Frontal cortex (tissue), 4 donors: ENCODE data around the gene DHX9. TPM values are rescaled to one million over a fixed set of nuclear protein-coding genes. Genes with fewer than 3 reads are reported as not detected.
"Not testable (repeated sequence)": the region's sequence is repeated elsewhere in the genome, so short reads cannot be mapped to it uniquely, and the experiment has no call there.

Experiments used
- DNase-seq, 2 donors: peaks; one replicate each; pipeline ENCODE4 v3.0.0; 2012; ENCODE audit warnings: low spot score in 2 of 2
- FAIRE-seq: peaks from 2 replicates; lab custom pipeline; 2012; peaks lifted over from hg19 to GRCh38; lab: Jason Lieb, UNC
- total RNA-seq: library from RNA; depleted of rRNA; stranded (reverse); fragments of >200 nt; gene quantifications from one replicate; pipeline ENCODE4 v1.2.3, GENCODE V29; 2014
- donor health status: control.
- donor health status: control.
- donor health status: control.

DHX9 gene
- total RNA-seq, 1 donor from 2014 or later = 257 TPM

DNA sequence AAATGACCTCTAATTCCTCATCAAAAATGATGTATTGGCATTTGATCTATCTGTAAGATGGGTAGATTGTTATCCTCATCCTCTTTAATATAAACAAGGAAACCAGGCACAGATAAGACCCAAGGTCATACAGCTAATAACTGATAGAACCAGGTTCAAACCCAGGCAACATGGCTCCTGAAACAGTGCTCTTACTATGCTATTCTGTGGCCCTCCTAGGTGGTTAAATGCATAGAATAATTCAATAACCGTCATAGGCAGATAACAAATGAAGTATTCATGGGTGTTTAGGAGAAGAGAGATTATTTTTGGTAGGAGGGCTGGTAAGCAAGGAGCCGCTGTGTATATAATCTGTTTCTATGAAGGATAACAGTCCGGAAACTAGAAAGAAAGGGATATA, 46.4 kb downstream of the DHX9 start:
- no peak for DNase-seq
- no peak for FAIRE-seq

DNA sequence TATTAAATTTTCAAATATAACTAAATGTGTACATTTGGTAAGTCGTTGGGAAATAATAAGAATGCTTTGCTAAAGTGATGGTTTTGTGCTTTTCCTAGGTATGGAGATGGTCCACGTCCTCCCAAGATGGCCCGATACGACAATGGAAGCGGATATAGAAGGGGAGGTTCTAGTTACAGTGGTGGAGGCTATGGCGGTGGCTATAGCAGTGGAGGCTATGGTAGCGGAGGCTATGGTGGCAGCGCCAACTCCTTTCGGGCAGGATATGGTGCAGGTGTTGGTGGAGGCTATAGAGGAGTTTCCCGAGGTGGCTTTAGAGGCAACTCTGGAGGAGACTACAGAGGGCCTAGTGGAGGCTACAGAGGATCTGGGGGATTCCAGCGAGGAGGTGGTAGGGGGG, 47.8 kb downstream of the DHX9 start:
- DNase-seq = no peak

DNA sequence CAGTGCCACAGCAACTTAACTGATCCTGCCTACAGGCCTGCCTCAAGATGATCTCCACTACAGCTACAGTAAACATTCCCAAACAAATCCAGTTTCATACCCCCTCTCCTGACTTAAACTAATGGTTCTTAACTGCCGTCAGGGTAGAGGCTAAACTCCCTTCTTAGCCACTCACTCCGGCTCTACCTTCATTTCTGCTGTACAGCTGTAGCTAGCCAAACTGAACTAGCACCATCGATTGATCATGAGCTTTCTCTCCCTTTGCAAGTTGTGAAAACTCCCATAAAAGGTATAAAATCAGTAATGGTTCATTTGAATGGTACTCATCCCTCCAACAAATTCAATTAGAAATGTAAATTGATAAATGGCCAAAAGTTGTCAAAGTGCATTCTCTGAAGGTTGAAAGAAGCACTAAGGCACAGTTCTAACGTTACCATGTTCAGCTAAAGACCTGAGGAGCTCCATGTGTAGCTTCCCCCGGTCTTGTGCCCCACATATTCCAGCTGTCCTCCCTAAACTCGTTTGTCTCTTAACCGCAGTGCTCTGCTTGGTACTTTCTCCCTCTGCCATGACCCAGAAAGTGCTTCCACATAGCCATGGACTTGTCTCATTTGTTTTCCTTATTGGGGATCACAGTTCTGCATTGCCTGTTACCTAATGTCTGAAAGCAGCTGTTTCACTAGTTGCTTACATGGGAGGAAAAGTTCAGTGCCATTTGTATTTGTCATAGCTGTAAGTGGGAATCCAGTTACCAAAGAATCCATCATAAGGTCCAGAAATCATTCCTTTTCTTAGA, 49.8 kb downstream of the DHX9 start:
- DNase-seq (no peak), FAIRE-seq (no peak)

More for the DNA sequence above, 47.8 kb downstream of the DHX9 start:
- no peak for FAIRE-seq

DNA sequence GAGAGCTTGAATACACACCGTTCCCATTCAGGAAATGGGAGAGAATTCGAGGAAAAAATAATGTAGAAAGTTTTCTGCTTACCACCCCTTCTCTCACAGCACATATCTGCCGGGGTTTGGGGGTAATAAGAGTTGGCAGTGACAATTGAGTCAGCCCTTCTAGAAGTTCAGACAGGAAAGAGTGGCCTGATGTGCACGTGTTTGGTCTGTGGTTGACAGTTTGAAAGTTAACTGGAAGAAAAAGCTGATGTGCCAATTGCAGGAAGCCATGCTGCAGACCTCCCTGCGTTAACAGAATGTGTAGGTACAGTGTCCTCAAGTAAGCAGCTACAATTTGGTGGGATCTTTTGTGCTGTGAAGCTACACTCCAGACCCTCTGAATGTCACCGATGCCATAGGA, 50.9 kb downstream of the DHX9 start:
- FAIRE-seq (no peak), DNase-seq (no peak)

DNA sequence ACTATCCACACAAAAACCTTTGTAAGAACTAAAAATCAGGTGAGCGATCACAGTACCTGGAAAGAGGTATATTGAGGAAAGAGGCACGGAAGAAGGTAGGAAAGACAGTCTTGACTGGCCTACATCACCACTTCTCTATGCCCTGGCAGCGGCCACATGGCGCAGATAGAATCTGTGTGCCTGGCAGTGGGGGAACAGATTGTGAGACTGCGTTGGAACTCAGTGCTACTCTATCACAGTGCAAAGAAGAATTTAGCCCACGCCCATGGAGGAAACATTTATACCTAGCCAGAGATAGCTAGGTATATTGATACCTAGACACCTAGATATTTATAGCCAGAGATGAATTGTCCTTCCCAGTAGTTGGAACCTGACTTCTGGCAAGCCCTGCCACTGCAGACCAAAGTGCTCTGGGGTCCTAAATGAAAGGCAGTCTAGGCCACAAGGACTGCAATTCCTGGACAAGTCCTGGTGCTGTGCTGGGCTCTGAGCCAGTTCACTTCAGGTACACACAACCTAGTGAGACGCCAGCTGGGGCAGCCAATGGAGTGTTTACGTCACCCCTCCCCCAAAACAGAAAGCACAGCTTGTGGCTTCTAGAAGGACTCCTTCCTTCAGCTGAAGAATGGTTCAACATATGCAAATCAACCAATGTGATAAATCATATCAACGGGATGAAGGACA, 51.9 kb downstream of the DHX9 start:
- DNase-seq (no peak), FAIRE-seq (no peak)

DNA sequence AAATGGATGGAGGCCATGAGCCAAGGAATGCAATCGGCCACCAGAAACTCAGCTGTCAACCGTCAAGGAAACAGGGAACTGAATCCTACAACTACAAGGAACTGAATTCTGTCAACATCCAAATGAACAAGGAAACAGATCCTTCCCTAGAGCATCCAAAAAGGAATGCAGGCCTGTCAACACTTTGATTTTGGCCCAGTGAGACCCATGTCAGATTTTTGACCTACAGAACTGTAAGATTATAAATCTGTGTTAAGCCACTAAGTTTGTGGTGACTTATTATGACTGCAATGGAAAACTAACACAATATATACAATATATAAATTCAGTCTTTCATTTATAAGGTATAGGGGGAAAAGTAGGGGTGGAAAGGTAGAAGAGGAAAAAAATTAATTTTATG, 58.5 kb downstream of the DHX9 start:
- FAIRE-seq = no peak
- DNase-seq = no peak

DNA sequence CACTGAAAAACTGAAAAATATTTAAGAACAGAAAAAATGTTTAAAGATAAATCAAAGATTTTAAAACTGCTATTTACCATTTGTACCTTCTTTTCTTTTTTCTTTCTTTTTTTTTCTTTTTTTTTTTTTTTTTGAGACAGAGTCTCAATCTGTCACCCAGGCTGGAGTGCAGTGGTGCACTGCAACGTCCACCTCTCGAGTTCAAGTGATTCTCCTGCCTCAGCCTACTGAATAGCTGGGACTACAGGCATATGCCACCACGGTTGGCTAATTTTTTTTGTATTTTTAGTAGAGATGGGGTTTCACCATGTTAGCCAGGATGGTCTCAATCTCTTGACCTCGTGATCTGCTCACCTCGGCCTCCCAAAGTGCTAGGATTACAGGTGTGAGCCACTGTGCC, 62.8 kb downstream of the DHX9 start:
- not testable (repeated sequence) for DNase-seq, FAIRE-seq

DNA sequence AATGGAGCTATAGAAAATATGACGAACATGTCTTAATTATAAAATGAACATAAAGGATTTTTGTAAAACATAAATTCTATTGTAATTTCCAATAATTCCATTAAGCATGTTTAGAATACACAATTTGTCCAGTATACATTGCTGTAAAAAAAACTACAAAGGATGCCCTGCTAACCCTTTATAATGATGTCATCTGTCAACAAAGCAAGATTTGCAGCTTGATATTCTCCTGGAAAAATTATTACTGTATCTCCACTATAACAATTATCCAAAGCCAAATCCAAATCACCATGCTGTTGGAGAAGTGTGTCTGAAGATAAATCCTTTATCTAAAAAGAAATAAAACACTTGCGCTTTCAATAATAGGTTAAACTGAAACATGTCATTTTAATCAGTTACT, 66.2 kb downstream of the DHX9 start:
- FAIRE-seq (no peak), DNase-seq (no peak)

DNA sequence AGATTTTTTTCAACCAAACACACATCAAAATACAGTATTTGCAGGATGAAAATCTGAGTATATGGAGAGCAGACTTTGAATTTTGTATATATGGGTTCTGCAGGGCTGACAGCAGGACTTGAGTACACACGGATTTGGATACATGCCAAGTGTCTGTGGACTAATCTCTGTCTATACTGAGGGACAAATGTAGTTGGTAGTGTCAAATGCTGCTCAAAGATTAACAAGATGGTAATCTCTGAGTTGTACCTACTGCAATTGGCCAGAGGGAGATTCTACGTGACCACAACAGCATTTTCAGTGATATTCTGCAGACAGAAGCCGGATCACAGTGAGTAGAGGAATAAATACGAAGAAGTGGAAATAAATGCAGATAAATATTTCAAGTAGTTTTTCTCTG, 70.4 kb downstream of the DHX9 start:
- no peak for FAIRE-seq

DNA sequence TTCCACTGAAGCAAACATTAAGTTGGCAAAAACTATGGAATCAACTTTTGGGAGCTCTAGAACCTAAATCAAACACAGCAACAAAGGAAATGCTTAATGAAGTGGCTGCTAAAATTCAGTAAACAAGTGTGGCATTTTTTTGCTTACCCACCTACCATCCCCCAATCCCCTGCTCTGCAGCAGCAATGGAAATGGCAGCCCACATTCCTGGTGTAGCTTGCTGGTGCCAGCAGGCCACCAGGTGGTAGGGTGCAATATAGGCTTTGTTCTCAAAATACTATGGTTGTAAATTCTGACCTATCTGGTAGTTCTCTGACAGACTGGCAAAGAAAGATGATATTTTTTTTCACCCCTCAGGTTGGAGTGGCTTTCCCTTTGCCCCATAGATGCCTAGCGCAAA, 71.0 kb downstream of the DHX9 start:
- DNase-seq = no peak
- FAIRE-seq = no peak

More for the DNA sequence above, 70.4 kb downstream of the DHX9 start:
- no peak for DNase-seq

DNA sequence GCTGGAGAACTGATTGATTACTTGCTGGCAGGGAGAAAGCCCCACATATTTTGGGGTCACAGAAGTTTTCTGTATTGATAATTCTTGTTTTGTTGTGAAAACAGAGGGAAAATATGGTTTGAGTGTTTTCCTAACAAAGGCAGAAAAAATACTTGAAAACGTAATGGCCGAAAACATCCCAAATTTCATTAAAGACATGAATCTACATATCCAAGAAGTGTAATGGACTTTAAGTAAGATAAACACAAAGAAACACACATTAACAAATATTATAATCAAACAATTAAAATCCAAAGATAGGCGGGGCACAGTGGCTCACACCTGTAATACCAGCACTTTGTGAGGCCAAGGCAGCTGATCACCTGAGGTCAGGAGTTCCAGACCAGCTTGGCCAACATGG, 74.3 kb downstream of the DHX9 start:
- DNase-seq (no peak), FAIRE-seq (no peak)

DNA sequence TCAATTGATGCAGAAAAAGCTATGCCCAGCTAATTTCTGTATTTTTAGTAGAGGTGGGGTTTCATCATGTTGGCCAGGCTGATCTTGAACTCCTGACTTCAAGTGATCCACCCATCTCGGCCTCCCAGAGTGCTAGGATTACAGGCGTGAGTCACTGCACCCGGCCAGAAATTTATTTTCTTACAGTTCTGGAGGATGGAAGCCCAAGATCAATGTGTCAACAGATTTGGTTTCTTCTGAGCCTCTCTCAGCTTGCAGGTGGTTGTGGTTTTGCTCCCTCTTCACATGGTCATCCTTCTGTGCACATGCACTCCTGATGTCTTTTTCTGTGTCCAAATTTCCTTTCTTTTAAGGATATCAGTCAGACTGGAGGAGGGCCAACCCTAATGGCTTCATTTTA, 78.2 kb downstream of the DHX9 start:
- FAIRE-seq (no peak), DNase-seq (no peak)

DNA sequence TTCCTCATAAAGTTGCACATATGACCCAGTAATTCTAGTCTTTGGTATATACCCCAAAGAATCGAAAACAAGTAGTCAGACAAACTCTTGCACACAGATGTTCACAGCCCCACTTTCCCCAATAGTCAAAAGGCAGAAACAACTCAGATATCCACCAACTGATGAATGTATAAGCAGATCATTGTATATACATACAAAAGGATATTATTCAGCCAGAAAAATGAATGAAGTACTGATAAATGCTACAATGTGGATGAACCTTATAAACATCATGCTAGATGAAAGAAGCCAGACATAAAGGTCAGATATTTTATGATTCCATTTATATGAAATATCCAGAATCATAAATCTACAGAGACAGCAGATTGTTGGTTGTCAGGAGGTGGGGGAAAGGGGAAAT, 86.5 kb downstream of the DHX9 start:
- DNase-seq (no peak), FAIRE-seq (no peak)

DNA sequence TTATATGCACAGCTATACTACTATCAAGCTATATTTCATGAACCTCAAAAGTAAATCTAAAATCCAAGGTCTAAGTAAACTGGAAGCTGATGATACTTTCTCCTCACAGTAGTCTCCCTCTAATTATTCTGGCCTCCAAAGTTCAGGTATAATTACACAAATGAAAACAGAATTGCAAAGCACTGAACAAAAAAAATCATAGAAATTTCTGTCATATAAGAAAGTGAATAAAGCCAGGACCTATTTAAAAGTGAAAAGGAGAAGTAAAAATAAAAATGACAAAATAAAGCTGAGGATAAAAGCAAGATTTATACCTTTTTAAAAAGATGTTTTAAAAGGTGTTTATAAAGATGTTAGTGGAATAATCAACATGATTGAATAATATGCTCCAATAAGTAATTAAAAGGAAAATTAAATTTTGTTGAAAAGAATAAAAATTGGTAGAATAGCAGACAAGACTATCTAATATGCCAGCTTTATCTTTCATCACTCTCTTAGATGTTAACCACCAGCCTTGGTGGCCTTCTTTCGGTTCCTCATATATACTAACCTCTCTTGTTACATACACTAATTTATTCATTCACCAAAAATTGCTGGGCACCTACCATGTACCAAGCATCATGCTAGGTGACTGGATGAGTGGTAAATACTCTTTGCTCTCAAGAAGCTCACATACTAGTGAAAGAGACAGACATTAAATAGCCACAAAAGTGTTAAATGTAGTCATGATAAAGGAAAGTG, 88.7 kb downstream of the DHX9 start:
- no peak for FAIRE-seq
- DNase-seq = no peak

DNA sequence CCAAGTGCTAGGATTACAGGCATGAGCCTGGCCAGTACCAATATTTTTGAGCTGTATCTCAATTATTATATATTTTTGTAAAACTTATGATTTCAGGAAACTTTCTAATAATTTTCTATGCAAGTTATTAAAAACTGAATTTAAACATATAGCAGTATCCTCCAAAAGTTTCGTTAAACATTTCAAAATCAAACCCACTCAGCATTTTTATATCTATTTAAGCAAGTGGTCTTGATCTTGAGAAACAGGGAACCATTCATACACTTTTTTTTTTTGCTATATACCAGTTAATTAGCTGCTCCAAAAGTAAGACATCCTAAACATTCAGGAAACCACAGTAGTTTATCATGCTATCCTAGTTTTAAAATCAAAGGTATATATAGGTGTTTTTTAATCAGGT, 91.8 kb downstream of the DHX9 start:
- no peak for DNase-seq
- FAIRE-seq = no peak

DNA sequence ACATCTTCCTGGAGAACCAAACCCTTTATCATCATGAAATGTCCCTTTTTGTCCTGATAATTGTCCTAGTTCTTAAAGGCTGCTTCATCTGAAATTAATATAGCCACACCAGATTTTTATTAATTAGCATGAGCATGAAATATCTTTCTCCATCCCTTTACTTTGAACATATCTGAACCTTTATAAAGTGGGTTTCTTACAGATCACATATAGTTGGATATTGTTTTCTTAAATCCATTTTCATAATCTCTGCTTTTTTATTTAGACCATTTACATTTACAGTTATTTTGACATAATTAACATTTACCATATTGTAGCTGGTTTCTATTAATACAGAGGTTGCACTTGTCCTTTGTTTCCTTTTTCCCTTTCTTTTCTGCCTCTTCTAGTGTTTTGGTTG, 96.6 kb downstream of the DHX9 start:
- DNase-seq (no peak), FAIRE-seq (no peak)

Other genes starting within 250 kb of the DHX9 start
- gene RGS16, start 235.0 kb upstream of the DHX9 start, total RNA-seq = 1.6 TPM
- 39.5 TPM for gene RGS8, start 154.8 kb upstream of the DHX9 start, total RNA-seq
- gene NPL, start 49.6 kb upstream of the DHX9 start, total RNA-seq = 24.1 TPM
- gene SHCBP1L, start 113.8 kb downstream of the DHX9 start, total RNA-seq = not detected
- 29.3 TPM for gene LAMC1, start 184.1 kb downstream of the DHX9 start, total RNA-seq